OCI-LY3 (cell line): Measurements from ENCODE around the gene SGPP1.

ENCODE experiments used
- EZH2phosphoT487 ChIP-seq: fragments of 200-600 bp; shearing (Covaris generic); IDR thresholded peaks from 2 replicates; pipeline ENCODE4 v1.6.1; 2018; ENCODE audit warnings: antibody characterized with exemption, mixed run types, low read depth
- TF ChIP-seq, protein P1 (sequence below): fragments of 200-600, 300-600 bp; sonication (generic); IDR thresholded peaks from 2 replicates; pipeline ENCODE4 v1.5.1; 2014; ENCODE audit warnings: antibody characterized with exemption, low read length, low read depth

DNA sequence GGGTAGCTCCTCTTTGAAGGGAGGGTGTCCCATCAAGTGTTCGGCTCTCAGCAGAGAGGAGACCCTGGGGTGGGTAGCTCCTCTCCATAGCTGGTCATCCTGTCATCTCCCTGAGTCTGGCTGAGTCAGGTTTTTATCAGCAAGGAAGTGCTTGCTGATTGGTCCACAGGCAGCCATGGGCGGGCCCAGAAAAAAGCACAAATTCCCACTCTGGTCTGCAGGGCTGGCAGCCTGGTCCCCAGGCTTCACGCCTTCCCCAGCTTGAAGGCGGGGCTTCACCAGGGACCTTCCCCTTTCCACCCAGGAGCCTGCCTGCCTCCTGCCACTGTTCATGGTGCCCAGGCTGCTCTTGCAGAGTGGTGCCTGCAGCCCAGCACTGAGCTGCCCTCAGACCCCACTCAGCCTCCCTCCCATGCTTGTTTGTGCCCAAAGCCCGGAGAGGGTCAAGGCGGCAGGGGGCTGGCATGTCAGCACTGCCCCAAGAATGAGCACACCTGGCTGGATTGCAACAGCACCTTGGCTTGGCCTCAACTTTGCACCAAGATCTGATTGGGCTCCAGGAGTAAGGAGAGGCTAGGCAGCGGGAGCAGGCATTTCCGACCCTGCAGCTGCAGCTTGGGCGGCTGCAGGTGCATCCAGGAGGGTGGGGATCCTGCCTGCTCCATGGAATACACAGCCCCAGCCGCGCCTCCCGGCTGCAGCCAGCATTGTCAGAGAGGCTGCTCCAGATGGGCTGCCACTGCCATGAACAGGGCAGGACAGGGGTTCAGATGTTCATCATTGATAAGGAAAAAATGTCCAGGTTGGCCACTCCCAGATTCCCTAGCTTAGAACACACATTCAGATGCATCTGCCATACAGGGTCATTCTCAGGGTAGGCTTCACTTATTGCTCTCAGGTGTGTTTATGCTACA, 64.2 kb downstream of the SGPP1 start:
- TF ChIP-seq, protein P1, sequence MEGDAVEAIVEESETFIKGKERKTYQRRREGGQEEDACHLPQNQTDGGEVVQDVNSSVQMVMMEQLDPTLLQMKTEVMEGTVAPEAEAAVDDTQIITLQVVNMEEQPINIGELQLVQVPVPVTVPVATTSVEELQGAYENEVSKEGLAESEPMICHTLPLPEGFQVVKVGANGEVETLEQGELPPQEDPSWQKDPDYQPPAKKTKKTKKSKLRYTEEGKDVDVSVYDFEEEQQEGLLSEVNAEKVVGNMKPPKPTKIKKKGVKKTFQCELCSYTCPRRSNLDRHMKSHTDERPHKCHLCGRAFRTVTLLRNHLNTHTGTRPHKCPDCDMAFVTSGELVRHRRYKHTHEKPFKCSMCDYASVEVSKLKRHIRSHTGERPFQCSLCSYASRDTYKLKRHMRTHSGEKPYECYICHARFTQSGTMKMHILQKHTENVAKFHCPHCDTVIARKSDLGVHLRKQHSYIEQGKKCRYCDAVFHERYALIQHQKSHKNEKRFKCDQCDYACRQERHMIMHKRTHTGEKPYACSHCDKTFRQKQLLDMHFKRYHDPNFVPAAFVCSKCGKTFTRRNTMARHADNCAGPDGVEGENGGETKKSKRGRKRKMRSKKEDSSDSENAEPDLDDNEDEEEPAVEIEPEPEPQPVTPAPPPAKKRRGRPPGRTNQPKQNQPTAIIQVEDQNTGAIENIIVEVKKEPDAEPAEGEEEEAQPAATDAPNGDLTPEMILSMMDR, result no peak
- TF ChIP-seq EZH2phosphoT487, result no peak
